Spleen (tissue), 11 donors: ENCODE measurements around the gene PIGM. TPM values are rescaled to one million over a fixed set of nuclear protein-coding genes. Genes with fewer than 3 reads are reported as not detected.
A peak's percentile ranks its signal among the peaks of the same experiment; 100 is the strongest.

Experiments
- DNase-seq: peaks from one replicate; pipeline ENCODE4 v3.0.0-alpha.2; 2020
- H3K27ac ChIP-seq, 8 donors: fragments of 200-600 bp; sonication (generic) in 7 of 8; 1 replicate in 4 of 8; 2 replicates in 4 of 8; pipeline versions ENCODE4 v1.5.0 to v1.8.0; 2016 to 2021; ENCODE audit warnings: inconsistent platforms in 4 of 8, mild to moderate bottlenecking in 4 of 8, moderate library complexity in 1 of 8
- H3K27me3 ChIP-seq, 7 donors: fragments of 200-600 bp; sonication (generic) in 6 of 7; replicated peaks in 1 of 7; 1 replicate in 4 of 7; 2 replicates in 3 of 7; pipeline versions ENCODE4 v1.5.0 to v1.8.0; 2016 to 2021; ENCODE audit warnings: inconsistent platforms in 3 of 7, mild to moderate bottlenecking in 1 of 7
- H3K36me3 ChIP-seq, 6 donors: fragments of 200-600 bp; sonication (generic) in 5 of 6; 1 replicate in 4 of 6; 2 replicates in 2 of 6; pipeline versions ENCODE4 v1.5.0 to v1.8.0; 2016 to 2021; ENCODE audit warnings: inconsistent platforms in 2 of 6
- H3K4me1 ChIP-seq, 6 donors: fragments of 200-600 bp; sonication (generic) in 5 of 6; 1 replicate in 3 of 6; 2 replicates in 3 of 6; pipeline versions ENCODE4 v1.5.0 to v1.8.0; 2016 to 2021; ENCODE audit warnings: inconsistent platforms in 3 of 6
- H3K4me3 ChIP-seq, 8 donors: fragments of 200-600 bp; sonication (generic) in 7 of 8; 1 replicate in 4 of 8; 2 replicates in 4 of 8; pipeline versions ENCODE4 v1.5.0 to v1.8.0; 2016 to 2021; ENCODE audit warnings: inconsistent platforms in 4 of 8, mild to moderate bottlenecking in 4 of 8, moderate library complexity in 2 of 8
- H3K9me3 ChIP-seq, 8 donors: fragments of 200-600 bp; sonication (generic) in 7 of 8; 1 replicate in 4 of 8; 2 replicates in 4 of 8; pipeline versions ENCODE4 v1.5.0 to v1.8.0; 2016 to 2021; ENCODE audit warnings: inconsistent platforms in 4 of 8
- POLR2A ChIP-seq, 3 donors: fragments of 450-650 bp; IDR thresholded peaks; one replicate each; pipeline ENCODE4 v1.5.1; 2017; ENCODE audit warnings: antibody characterized with exemption in 3 of 3, mild to moderate bottlenecking in 1 of 3
- POLR2AphosphoS5 ChIP-seq, 3 donors: sonication (generic); formaldehyde crosslinking; IDR thresholded peaks; one replicate each; pipeline ENCODE4 v1.5.1; 2017; ENCODE audit warnings: antibody characterized with exemption in 3 of 3
- WGBS, 5 donors: extraction: QIAGEN DNeasy Blood & Tissue Kit in 3 of 5; methylation state at CpG; one replicate each; pipeline versions ENCODE4 v1.1.5 to v1.1.7; 2013 to 2018; 5-methylcytosine and 5-hydroxymethylcytosine counted together
- intact Hi-C: fragments of 100-400 bp; cut with DNase I; formaldehyde crosslinking; loops from one replicate; pipeline ENCODE4 v1.15.0; 2023; ENCODE audit warnings: low total_unique reads
- polyA plus RNA-seq, 3 donors: library from polyadenylated mRNA; stranded (reverse); fragments of 200-250 nt; gene quantifications; one replicate each; pipeline ENCODE4 v1.2.1, GENCODE V29; 2013
- total RNA-seq, 7 donors: library from RNA; depleted of rRNA in 3 of 7; stranded (reverse); fragments of >200 nt in 3 of 7; fragmentation: NEBNext Ultra II Directional in 4 of 7; extraction: Animal tissue kit (Norgen Biotek cat#: 25700) in 4 of 7; gene quantifications; one replicate each; pipeline versions ENCODE4 v1.1.0 to v1.2.1, GENCODE V29; 2016 to 2021
- TF ChIP-seq, protein P1 (sequence below), 11 experiments: fragments of 200-600 bp in 7 of 11; fragments of 450-650 bp in 4 of 11; sonication (generic) in 4 of 11; IDR thresholded peaks in 8 of 11; conservative IDR thresholded peaks in 3 of 11; 1 replicate in 7 of 11; 2 replicates in 4 of 11; pipeline versions ENCODE4 v1.4.0 to v1.8.0; 2016 to 2021; ENCODE audit warnings: antibody characterized with exemption in 11 of 11, inconsistent platforms in 4 of 11, mild to moderate bottlenecking in 1 of 11
- donor health status: healthy with polysubstance abuse.
- donor health status: DM: no; HTN: no; CAD: no; lungs with moderate emphysema.
- donor health status: DM: no; HTN: no; CAD: no.
- donor health status: Bipolar disorder and iron deficiency.
- donor health status: healthy.
- donor health status: DM: no; HTN: no; CAD: no.
- donor health status: DM: yes; HTN: yes; CAD: no.

The PIGM gene
- total and polyA plus RNA-seq, 10 donors, result 2.1 to 8.5 (median 5.1) TPM

DNA sequence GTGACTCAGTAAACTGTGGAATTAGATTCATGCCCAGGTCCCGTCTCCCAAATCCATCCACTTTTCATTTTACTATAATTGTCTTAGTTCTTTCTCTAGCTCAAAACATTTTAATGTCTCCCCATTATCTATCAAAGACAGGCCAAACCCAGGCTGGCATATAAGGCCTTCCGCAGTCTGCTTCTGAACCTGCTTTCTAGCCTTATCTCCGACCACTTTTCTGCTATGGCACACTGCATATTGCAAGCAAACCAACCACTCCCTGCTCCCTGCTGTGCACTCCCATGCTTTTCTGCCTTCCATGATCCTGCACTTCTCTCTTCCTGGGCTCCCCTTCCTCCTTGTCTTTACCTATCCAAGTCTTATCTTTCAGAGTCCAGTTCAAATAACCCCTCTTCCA lies 17.3 kb upstream of the PIGM start:
- intact Hi-C loops, result no loop called here
- 83 to 91% (median 86%) methylated on average over 3 of the region's 3 CpGs for WGBS, 5 donors

DNA sequence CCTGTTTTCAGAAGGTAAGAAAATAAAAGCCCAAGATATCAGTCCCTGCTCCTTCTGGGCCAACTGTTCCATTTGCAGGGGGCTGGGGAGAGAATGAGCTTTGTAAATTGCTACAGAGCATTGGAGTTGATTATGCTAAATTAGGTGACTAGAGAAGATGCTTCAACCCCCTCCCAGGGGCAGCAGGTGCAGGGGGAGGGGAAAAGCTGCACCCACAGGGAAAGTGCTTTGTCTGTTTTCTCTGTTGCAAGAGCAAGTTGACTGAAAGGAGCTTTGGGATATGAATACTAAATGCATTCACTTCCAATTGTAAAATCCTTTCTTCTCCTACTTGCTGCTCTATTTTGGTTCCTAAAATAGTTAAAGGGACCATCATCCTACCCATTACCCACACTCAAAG lies 16.5 kb upstream of the PIGM start:
- no peak overlapping the region for H3K4me3 ChIP-seq
- H3K27ac ChIP-seq, result no peak overlapping the region
- H3K4me1 ChIP-seq, result peaks cover 6 to 17% (median 12%) of the 10 kb centered on the region in 6 donors
- no peaks in the 10 kb centered on the region for H3K9me3 ChIP-seq
- DNase-seq, result no peak
- H3K27me3 ChIP-seq, result peaks cover 0 to 31% (median 0%) of the 10 kb centered on the region in 7 donors
- intact Hi-C loops, result no loop called here
- no peak for TF ChIP-seq POLR2A (IDR thresholded peaks at IDR 0.05)
- no peak for TF ChIP-seq POLR2AphosphoS5 (IDR thresholded peaks at IDR 0.05)
- TF ChIP-seq, protein P1, sequence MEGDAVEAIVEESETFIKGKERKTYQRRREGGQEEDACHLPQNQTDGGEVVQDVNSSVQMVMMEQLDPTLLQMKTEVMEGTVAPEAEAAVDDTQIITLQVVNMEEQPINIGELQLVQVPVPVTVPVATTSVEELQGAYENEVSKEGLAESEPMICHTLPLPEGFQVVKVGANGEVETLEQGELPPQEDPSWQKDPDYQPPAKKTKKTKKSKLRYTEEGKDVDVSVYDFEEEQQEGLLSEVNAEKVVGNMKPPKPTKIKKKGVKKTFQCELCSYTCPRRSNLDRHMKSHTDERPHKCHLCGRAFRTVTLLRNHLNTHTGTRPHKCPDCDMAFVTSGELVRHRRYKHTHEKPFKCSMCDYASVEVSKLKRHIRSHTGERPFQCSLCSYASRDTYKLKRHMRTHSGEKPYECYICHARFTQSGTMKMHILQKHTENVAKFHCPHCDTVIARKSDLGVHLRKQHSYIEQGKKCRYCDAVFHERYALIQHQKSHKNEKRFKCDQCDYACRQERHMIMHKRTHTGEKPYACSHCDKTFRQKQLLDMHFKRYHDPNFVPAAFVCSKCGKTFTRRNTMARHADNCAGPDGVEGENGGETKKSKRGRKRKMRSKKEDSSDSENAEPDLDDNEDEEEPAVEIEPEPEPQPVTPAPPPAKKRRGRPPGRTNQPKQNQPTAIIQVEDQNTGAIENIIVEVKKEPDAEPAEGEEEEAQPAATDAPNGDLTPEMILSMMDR (IDR thresholded peaks at IDR 0.05 in 8 of 11, conservative IDR thresholded peaks at IDR 0.05 in 3 of 11), result no peak
- H3K36me3 ChIP-seq, result no peaks in the 10 kb centered on the region

More for the DNA sequence above, 17.3 kb upstream of the PIGM start:
- DNase-seq, result no peak
- Histone ChIP-seq H3K4me1 (peaks cover 6 to 17% (median 12%) of the 10 kb centered on the region in 6 donors), H3K27me3 (peaks cover 0 to 35% (median 0%) of the 10 kb centered on the region in 7 donors), H3K36me3 (no peaks in the 10 kb centered on the region), H3K4me3 (no peak overlapping the region), H3K27ac (no peak overlapping the region), H3K9me3 (no peaks in the 10 kb centered on the region)
- TF ChIP-seq, protein P1 (IDR thresholded peaks at IDR 0.05 in 8 of 11, conservative IDR thresholded peaks at IDR 0.05 in 3 of 11), result no peak
- TF ChIP-seq POLR2A (IDR thresholded peaks at IDR 0.05) (no peak), POLR2AphosphoS5 (IDR thresholded peaks at IDR 0.05) (no peak)

DNA sequence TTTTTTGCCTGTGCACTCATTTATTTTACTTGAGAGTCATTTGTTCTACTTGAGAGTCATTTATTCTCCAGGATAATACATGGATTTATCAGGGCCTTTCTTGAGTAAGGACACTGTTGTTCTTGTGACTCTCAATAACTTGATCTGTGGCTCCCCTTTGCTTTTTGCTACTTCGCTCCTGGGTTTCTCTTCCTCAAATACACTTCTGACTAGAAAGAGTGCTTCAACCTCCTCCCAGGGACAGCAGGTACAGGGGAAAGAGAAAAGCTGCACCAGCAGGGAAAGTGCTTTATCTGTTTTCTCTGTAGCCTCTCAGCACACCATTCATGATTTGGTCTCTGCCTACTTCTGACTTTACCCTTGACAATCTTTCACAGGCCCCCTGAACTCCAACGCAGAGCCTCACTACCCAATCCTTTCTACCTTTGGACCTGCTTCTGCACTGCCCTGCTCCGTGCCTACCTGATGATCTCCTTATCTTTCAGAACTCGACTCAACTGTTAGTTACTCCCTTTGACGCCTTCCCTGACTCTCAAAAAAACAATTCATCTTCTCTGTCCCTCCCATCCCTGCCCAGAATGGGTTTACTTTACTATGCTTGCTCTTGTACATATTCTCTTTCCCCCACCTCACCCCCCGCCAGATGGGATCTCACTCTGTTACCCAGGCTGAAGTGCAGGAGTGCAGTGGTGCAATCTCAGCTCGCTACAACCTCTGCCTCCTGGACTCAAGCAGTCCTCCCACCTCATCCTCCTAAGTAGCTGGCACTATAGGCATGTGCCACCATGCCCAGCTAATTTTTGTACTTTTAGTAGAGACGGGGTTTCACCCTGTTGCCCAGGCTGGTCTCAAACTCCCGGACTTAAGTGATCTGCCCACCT lies 15.6 kb upstream of the PIGM start:
- Histone ChIP-seq H3K27me3 (peaks cover 0 to 23% (median 0%) of the 10 kb centered on the region in 7 donors), H3K4me3 (peak overlapping the region in 4 of 8 donors; percentile 9 to 58 (median 18)), H3K4me1 (peaks cover 6 to 17% (median 12%) of the 10 kb centered on the region in 6 donors), H3K36me3 (no peaks in the 10 kb centered on the region), H3K27ac (no peak overlapping the region), H3K9me3 (no peaks in the 10 kb centered on the region)
- intact Hi-C loops, result loop anchor here (2.0 kb wide), 1 partner anchor 37 kb away; no protein-coding TSS in a partner anchor
- 66 to 80% (median 70%) methylated on average over 9 of the region's 9 CpGs for WGBS, 5 donors
- TF ChIP-seq POLR2A (IDR thresholded peaks at IDR 0.05) (no peak), POLR2AphosphoS5 (IDR thresholded peaks at IDR 0.05) (no peak)
- TF ChIP-seq, protein P1 (IDR thresholded peaks at IDR 0.05 in 8 of 11, conservative IDR thresholded peaks at IDR 0.05 in 3 of 11), result no peak
- no peak for DNase-seq

DNA sequence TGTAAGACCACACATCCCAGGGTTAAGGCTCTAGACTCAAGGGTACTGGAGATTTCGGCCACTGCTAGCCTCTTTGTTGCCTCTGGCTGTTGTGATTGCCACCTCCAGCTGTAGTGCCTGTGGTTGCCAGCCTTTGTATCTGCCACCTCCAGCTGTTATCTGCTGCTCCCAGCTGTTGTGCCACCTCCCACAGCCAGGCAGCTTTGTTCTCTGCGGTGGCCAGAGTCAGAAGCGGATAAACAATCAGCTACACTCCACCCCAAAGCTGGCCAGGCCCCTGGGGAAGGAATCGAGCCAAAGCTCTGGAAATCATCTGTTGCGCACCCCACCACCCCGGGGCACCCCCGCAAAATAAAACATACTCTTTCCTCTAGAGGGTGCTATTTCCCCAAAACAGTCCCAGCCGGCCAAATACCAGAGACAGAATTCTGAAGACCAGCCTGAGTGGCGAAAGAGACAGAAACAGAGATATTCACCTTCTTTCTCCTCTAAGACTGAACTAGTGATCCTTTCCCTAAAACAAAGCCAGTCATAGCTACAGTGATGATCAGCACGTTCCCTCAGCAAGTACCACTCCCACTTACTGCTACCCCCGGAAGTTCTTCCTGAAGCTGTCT lies 14.8 kb upstream of the PIGM start:
- H3K4me3 ChIP-seq, result peak overlapping the region in 4 of 8 donors; percentile 9 to 58 (median 18)
- intact Hi-C loops, result loop anchor here (2.0 kb wide), 1 partner anchor 38 kb away; no protein-coding TSS in a partner anchor
- no peaks in the 10 kb centered on the region for H3K9me3 ChIP-seq
- DNase-seq, result no peak
- H3K36me3 ChIP-seq, result no peaks in the 10 kb centered on the region
- peaks cover 6 to 17% (median 12%) of the 10 kb centered on the region in 6 donors for H3K4me1 ChIP-seq
- 3 to 6% (median 4%) methylated on average over 11 of the region's 11 CpGs for WGBS, 5 donors
- no peak overlapping the region for H3K27ac ChIP-seq
- H3K27me3 ChIP-seq, result peaks cover 0 to 16% (median 0%) of the 10 kb centered on the region in 7 donors
- no peak for TF ChIP-seq POLR2A (IDR thresholded peaks at IDR 0.05)
- TF ChIP-seq, protein P1 (IDR thresholded peaks at IDR 0.05 in 8 of 11, conservative IDR thresholded peaks at IDR 0.05 in 3 of 11), result peak; percentile 29 to 74 (median 60)
- TF ChIP-seq POLR2AphosphoS5 (IDR thresholded peaks at IDR 0.05), result peak in 1 of 3 donors; percentile 15
